Kidney (tissue), 14 donors: ENCODE measurements around the gene DCP1A. TPM values are rescaled to one million over a fixed set of nuclear protein-coding genes. Genes with fewer than 3 reads are reported as not detected.
A peak's percentile ranks its signal among the peaks of the same experiment; 100 is the strongest.

Source experiments
- DNase-seq, 5 donors: peaks; one replicate each; pipeline ENCODE4 v3.0.0-alpha.2; 2013 to 2020
- FAIRE-seq: peaks from 2 replicates; lab custom pipeline; 2012; peaks lifted over from hg19 to GRCh38; lab: Jason Lieb, UNC
- H3K27ac ChIP-seq, 2 donors: one replicate each; pipeline ENCODE4 v1.7.0; 2013; ENCODE audit warnings: low read depth in 2 of 2, low read length in 2 of 2, inconsistent platforms in 1 of 2
- H3K27me3 ChIP-seq: one replicate; pipeline ENCODE4 v1.7.1; 2013; ENCODE audit warnings: low read length, inconsistent platforms; ENCODE audit not compliant: control insufficient read depth, insufficient read depth
- H3K36me3 ChIP-seq, 3 donors: one replicate each; pipeline versions ENCODE4 v1.7.0 to v1.7.1; 2013; ENCODE audit warnings: low read length in 3 of 3, control low read depth in 1 of 3, inconsistent platforms in 1 of 3; ENCODE audit not compliant: insufficient read depth in 3 of 3, control insufficient read depth in 2 of 3
- H3K4me1 ChIP-seq, 3 donors: one replicate each; pipeline versions ENCODE4 v1.7.0 to v1.7.1; 2013; ENCODE audit warnings: low read length in 3 of 3, inconsistent platforms in 1 of 3, low read depth in 1 of 3; ENCODE audit not compliant: control insufficient read depth in 2 of 3, insufficient read depth in 2 of 3
- H3K4me3 ChIP-seq, 3 donors: one replicate each; pipeline versions ENCODE4 v1.7.0 to v1.8.1; 2013; ENCODE audit warnings: low read length in 3 of 3, control low read depth in 1 of 3, inconsistent platforms in 1 of 3
- H3K9ac ChIP-seq, 3 donors: one replicate each; pipeline versions ENCODE4 v1.7.0 to v1.7.1; 2013; ENCODE audit warnings: low read length in 3 of 3, control low read depth in 1 of 3, inconsistent platforms in 1 of 3
- H3K9me3 ChIP-seq, 3 donors: one replicate each; pipeline versions ENCODE4 v1.7.0 to v1.7.1; 2013; ENCODE audit warnings: low read length in 3 of 3, control low read depth in 1 of 3, inconsistent platforms in 1 of 3; ENCODE audit not compliant: control insufficient read depth in 2 of 3, insufficient read depth in 1 of 3
- intact Hi-C: fragments of 100-400 bp; cut with DNase I; formaldehyde crosslinking; loops from one replicate; pipeline ENCODE4 v1.11.1; 2022
- polyA plus RNA-seq: library from polyadenylated mRNA; stranded (reverse); fragments of 350-450 nt; fragmentation: Illumina TruSeq; extraction: RNeasy Lipid Tissue Mini Kit (QIAGEN cat#74804); gene quantifications from one replicate; pipeline ENCODE4 v1.2.3, GENCODE V29; 2014; ENCODE audit warnings: low read depth, low replicate concordance; ENCODE audit not compliant: insufficient read depth
- total RNA-seq: library from RNA; stranded (reverse); fragmentation: NEBNext Ultra II Directional; extraction: Animal tissue kit (Norgen Biotek cat#: 25700); gene quantifications from one replicate; pipeline ENCODE4 v1.2.1, GENCODE V29; 2021
- TF ChIP-seq, protein P1 (sequence below): IDR thresholded peaks from 3 replicates; pipeline ENCODE4 v1.5.1; 2012; ENCODE audit warnings: mild to moderate bottlenecking, moderate library complexity, borderline replicate concordance; ENCODE audit not compliant: insufficient read depth; ENCODE audit errors: extremely low read depth
- donor health status: control.
- donor health status: control.
- donor health status: control.
- donor health status: control.
- donor health status: control.
- donor health status: DM: yes; HTN: yes; CAD: no.
- donor health status: Normal renal cell carcinoma (clear cell type).

The DCP1A gene
- total and polyA plus RNA-seq, 2 donors from 2014 or later = 4.9 to 21.0 TPM

DNA sequence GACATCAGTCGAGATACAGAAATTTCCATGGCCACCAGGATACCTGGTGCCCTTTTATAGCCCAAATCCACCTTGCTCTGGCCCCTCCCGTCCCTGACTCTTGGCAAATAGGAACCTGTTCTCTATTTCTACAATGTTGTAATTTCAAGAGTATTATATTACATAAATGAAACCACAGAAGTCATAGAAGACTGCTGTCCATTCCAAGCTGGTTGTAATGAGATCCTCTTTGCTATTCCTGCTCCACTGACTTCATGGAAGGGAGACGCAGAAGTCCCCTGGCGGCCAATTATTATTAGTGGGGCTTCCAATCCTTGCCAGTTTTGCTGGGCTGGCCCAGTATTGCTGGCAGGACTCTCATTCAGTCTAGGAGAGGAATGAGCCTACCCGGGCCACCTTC is 26.6 kb downstream of the DCP1A start:
- no peak overlapping the region for H3K27ac ChIP-seq
- H3K9ac ChIP-seq = no peak overlapping the region
- intact Hi-C loops = no loop called here
- peak in 2 of 5 donors; percentile 15 to 34 for DNase-seq
- peaks cover 0 to 9% (median 0%) of the 10 kb centered on the region in 3 donors for H3K36me3 ChIP-seq
- no peaks in the 10 kb centered on the region for H3K27me3 ChIP-seq
- FAIRE-seq = no peak
- no peaks in the 10 kb centered on the region for H3K9me3 ChIP-seq
- no peak overlapping the region for H3K4me3 ChIP-seq
- TF ChIP-seq, protein P1, sequence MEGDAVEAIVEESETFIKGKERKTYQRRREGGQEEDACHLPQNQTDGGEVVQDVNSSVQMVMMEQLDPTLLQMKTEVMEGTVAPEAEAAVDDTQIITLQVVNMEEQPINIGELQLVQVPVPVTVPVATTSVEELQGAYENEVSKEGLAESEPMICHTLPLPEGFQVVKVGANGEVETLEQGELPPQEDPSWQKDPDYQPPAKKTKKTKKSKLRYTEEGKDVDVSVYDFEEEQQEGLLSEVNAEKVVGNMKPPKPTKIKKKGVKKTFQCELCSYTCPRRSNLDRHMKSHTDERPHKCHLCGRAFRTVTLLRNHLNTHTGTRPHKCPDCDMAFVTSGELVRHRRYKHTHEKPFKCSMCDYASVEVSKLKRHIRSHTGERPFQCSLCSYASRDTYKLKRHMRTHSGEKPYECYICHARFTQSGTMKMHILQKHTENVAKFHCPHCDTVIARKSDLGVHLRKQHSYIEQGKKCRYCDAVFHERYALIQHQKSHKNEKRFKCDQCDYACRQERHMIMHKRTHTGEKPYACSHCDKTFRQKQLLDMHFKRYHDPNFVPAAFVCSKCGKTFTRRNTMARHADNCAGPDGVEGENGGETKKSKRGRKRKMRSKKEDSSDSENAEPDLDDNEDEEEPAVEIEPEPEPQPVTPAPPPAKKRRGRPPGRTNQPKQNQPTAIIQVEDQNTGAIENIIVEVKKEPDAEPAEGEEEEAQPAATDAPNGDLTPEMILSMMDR = no peak
- H3K4me1 ChIP-seq = no peaks in the 10 kb centered on the region

DNA sequence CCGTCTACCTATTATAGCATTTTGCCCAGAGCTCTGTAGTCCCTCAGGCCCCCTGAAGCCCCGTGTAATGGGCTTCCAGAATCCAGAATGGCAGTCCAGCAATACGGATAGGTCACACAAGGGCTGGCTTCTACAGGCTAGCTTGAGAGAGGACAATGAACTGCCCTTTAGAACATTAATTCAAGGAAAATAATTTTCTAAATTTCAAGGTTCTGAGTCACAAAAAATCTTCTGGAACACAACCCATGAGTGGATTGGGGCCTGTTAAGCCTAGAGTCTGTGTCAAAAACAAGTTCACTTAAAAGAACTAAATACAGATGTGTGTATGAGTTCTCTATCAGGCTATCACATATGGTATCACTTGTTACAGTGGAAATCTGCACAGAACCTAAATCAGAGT is 28.8 kb downstream of the DCP1A start:
- H3K27ac ChIP-seq = no peak overlapping the region
- intact Hi-C loops = no loop called here
- H3K4me3 ChIP-seq = no peak overlapping the region
- no peaks in the 10 kb centered on the region for H3K27me3 ChIP-seq
- H3K4me1 ChIP-seq = no peaks in the 10 kb centered on the region
- TF ChIP-seq, protein P1 = no peak
- FAIRE-seq = no peak
- H3K9me3 ChIP-seq = no peaks in the 10 kb centered on the region
- DNase-seq = no peak
- H3K36me3 ChIP-seq = peaks cover 0 to 9% (median 0%) of the 10 kb centered on the region in 3 donors
- no peak overlapping the region for H3K9ac ChIP-seq

DNA sequence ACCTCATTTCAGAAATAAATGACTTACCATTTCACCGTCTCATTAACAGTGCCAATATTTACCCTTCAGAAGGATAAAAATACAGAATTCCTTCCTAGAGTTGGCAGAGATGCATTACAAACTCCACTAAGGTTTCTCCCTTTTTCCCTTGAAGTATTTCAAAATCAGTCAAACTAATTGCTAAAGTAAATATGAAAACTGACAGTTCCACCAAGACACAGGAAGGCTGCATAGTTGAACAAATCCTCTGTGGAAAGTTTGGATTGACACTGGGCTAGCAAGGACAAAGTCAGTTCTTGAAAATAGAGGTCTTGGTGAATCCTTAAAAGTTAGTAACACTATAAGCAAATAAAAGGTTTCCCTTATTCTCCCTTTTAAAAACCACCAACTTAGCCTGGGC is 34.5 kb downstream of the DCP1A start:
- DNase-seq (no peak), FAIRE-seq (no peak)
- Histone ChIP-seq H3K27me3 (no peaks in the 10 kb centered on the region), H3K36me3 (peaks cover 7 to 20% (median 11%) of the 10 kb centered on the region in 3 donors), H3K9ac (no peak overlapping the region), H3K9me3 (no peaks in the 10 kb centered on the region), H3K4me3 (no peak overlapping the region), H3K27ac (no peak overlapping the region), H3K4me1 (no peaks in the 10 kb centered on the region)
- intact Hi-C loops = no loop called here
- TF ChIP-seq, protein P1 = no peak

DNA sequence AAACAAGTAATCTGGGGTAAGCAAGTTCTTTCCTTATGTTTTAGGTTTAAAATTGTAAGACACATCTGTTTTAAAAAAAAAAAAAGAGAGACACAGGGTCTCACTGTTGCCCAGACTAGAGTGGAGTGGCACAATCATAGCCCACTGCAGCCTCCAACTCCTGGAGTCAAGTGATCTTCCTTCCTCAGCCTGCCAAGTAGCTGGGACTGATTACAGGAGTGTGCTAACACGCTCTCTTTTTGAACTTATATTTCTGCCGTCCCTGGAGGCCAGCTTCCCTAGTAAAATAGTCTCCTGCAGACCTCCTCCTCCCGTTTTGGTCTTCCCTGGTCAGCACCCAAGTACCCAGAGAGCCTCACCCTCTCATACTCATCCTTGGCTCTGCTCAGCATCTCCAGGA is 35.5 kb downstream of the DCP1A start:
- peaks cover 7 to 19% (median 11%) of the 10 kb centered on the region in 3 donors for H3K36me3 ChIP-seq
- TF ChIP-seq, protein P1 = no peak
- intact Hi-C loops = no loop called here

More for the DNA sequence above, 35.5 kb downstream of the DCP1A start:
- no peaks in the 10 kb centered on the region for H3K4me1 ChIP-seq
- FAIRE-seq = no peak
- H3K9me3 ChIP-seq = no peaks in the 10 kb centered on the region
- H3K4me3 ChIP-seq = no peak overlapping the region
- H3K27me3 ChIP-seq = no peaks in the 10 kb centered on the region
- no peak overlapping the region for H3K9ac ChIP-seq
- H3K27ac ChIP-seq = no peak overlapping the region
- no peak for DNase-seq
